HG02610 (cell line): ENCODE measurements around the gene MAP3K14.

Source experiments
- ATAC-seq: cut with Tn5 transposase; IDR thresholded peaks from one replicate; pipeline ENCODE4 v1.9.1; 2021; ENCODE audit warnings: mild to moderate bottlenecking, moderate library complexity; ENCODE audit not compliant: unreplicated experiment

The MAP3K14 gene

DNA sequence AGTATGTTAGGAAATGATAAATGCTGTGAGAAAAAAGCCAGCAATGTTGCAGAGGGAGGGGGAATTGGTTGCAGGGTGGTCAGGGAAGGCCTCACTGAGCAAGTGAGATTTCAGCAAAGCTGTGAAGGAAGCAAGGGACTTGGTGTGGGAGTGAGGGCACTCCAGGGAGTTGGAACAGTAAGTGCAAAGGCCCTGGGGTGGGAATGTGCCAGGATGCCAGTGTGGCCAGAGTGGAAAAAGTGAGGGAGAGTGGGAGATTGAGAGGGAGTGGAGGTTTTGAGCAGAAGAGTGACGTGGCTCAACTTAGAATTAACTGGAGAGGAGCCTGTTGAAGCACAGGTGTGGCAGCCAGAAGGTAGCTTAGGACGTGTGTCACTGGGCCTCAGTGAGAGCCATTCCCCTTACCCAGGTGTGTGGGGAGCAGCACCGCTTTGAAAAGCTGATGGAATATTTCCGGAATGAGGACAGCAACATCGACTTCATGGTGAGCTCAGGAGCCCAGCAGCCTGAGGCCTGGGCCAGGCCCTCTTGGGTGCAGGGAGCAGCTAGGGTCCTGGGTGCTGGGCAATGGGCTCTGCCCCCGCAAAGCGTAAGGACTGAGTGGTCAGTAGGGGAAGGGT lies 78.6 kb downstream of the MAP3K14 start:
- no peak for ATAC-seq

DNA sequence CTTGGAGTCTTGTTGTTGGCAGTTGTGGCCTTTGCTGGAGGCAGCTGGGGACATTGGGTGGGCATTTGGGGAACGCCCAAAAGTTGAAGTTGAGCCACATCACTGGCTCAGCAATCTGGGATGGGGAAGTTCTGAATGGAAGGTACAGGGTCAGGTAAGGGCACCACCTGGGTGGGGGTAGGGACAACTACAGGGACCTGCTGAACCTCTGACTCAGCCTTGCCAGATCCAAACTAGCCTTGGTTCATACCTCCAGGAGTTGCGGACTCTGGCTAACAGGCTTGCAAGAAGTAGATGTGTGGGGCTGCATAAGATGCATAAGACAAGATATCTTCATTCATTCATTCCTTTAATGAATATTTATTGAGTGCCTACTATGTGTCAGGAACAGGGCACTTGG lies 79.1 kb downstream of the MAP3K14 start:
- no peak for ATAC-seq

DNA sequence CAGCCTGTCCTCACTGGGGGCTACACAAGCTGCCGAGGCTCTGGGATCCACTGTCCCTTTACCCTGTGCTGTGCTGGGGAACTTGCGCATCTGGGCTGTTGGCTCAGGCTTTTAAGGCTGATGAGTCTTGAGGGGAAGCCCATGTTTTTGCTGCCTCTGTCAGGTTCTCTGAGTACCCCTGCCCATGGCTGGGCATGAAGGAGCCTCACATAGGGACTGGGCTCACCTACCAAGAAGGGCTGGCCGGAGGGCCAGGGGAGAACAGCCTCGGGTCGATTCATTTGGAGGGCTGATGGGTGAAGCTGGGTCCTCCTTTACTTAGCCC lies 80.6 kb downstream of the MAP3K14 start:
- ATAC-seq = no peak

DNA sequence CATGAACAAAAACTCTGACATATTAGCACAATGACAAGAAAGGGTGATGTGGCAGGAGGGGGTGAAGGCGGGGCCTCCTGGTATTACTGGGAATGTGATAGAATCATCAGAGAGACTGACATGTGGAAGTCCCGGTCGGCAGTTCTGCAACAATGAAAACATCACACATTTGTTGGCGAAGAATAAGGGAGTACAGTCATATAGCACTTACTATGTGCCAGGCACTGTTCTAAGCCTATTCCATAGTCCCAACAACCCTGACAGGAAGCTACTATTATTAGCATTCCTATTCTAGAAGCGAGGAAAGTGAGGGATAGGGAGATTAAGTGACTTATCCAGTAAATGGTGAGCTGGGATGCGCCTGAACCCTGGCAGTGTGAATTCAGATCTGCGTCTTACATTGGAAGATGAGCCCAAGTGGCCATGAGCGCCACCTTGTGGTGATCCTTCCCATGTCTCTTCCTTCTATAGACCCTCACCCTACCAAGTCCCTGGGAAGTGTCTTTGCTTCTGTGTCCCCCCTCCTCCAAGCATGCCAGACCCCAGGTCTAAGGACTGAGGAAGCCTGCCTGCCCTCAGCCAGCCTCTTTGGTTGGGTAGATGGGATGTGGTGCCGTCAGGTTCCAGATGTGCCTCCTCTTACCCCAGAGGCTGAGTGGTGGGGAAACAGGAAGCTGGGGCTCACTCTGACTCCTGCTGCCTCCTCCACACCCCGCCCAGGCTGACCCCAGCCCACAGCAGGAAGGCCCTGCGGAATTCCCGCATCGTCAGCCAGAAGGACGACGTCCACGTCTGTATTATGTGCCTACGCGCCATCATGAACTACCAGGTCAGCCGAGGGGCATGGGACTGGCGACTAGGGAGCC lies 81.2 kb downstream of the MAP3K14 start:
- no peak for ATAC-seq

DNA sequence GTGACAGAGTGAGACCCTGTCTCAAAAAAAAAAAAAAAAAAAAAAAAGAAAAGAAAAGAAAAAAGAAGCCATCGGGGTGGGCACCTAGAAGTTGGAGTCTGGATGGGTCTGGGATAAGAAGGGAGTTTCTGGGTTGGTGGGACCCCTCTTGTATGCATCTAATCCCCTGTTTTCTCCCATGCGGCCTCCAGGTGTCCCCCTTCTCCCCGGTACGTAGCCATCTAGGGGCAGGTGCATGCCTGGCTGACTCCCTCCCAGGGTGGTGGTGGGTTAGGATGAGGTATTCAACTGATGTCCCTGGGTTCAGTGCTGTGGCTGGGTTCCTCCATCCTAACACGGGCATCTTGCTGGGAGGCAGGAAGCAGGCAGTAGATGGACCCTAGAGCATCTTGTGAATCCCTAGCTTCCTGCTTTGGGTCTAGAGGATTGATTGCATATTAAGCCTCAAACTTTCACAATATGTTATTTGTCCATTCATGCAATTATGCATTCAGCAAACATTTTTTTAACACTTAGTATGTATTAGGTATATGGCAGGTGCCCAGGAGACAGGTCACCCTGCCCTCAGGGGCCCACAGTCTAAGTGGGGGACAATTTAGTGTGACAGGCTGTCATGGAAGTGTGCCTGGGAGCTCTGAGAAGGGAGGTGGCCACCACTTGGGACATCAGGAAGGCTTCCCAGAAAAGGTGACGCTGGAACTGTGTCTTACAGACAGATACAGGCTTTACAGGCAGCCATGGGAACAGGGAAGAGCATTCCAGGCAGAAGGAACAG lies 82.0 kb downstream of the MAP3K14 start:
- ATAC-seq = no peak

DNA sequence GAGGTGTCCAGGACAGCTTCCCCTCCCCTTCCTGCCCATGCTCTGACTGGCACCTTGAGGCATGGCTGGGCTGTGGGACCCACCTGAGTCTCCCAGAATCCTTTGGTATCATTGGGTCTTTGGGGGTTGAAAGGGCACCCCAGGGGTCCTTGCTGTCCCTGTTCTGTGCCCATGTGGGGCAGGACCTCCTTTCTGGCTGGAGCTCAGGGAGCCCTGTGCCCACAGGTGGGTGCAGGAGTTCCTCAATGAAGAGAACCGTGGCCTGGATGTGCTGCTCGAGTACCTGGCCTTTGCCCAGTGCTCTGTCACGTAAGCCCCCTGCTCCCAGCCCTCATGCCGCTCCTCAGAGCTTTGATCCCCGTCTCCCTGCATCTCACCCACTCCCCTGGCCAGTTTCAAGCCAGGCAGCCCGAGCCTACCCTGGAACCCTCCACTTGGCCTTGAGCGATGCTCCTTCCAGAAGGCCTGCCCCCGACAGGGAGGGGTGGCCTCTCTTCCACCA lies 83.3 kb downstream of the MAP3K14 start:
- no peak for ATAC-seq

DNA sequence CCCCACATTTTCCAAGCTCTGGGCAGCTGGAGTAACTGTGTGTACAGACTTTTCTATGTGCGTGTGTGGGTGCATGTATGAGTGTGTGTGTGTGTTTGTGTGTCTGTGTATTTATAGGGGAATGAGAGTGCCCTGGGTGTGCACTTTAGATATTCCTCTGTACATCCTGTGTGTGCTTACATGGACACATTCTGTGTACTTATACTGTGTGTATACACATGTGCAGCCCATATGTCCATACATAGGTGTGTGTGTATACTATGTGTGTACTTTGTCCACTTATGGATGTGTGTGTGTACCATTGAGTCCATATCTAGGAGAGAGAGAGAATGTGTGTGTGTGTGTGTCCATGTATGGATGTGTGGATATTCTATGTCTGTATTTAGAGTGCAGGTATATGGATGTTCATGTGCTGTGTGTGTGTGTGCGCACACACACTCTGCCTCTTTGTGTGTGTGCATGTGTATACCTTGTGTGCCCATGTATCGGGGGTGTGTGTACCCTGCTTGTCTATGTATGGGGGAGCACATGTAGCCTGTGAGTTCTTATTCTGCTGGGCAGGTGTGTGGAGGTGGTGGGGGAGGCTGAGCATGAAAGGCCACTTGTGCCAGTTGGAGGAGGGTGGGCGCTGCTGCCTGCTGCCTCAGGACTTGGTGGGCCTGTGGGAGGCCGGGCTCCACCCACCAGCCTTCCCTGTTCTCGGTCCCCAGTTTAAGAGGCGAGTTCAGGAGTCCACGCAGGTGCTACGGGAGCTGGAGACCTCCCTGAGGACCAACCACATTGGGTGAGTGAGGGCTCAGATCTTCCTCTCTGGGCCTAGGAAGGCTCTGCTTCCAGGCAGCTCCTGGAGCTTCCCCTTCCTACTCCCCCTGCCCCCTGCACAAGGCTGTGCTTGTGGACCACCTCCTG lies 84.1 kb downstream of the MAP3K14 start:
- ATAC-seq = no peak

DNA sequence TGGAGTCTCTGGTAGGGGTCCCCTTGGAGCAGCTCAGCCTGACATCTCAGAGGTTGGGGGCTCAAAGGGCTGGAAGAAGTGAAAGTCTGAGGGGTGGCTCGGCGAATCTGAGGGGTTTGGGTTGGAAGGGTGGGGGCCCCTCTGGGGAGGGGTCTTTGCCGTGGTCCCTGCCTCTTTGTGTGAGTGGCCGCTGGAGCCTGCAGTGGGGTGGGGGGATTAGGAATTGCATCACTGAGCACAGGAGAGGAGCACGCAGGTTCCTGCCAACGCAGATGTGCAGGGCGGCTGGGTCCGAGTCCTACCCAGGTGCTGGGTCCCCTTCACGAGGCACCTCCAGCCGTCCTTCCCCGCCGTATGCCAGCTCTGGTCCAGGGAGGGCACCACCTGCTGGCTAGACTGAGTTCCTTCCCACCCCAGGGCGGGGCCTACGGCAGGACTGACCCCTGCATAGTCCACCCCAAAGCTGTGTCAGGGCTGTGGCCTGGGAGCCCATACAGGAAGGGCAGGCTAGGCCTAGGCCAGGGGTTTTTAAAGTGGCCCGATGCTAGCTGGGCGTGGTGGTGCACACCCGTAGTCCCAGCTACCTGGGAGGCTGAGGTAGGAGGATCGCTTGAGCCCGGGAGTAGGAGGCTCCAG lies 85.2 kb downstream of the MAP3K14 start:
- no peak for ATAC-seq

DNA sequence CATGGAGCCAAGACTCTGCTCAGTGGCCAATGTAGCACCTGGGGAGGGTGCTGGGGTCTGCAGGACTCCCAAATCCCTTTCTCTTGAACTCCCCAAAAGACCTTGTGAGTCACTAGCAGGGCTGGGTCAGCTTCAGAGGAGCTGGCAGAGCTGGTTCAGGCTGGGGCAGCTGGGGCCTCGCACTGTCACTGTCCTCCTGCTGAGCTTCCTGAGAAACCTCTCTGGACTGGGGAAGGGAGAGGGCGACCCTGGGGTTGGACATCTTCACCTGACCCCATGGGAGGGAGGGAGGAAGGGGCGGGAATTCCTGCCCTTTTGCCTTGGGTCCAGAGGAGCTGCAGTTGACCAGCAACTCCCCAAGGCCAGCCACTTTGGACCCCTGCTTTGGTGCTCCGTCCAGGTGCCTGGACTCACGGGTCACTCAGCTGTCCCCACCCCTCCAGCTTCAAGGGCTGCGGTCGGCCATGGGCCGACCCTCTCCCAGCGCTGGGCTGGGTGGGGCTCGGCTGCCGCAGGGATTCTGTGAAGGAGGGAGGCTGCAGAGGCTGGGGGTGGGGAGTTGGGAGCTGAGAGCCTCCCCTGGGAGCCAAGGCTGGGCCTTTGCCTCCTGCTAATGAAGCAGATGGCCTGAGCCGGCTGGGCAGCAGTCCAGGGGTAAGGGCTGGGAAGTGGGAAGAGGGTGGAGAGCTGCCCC lies 85.9 kb downstream of the MAP3K14 start:
- ATAC-seq = no peak

DNA sequence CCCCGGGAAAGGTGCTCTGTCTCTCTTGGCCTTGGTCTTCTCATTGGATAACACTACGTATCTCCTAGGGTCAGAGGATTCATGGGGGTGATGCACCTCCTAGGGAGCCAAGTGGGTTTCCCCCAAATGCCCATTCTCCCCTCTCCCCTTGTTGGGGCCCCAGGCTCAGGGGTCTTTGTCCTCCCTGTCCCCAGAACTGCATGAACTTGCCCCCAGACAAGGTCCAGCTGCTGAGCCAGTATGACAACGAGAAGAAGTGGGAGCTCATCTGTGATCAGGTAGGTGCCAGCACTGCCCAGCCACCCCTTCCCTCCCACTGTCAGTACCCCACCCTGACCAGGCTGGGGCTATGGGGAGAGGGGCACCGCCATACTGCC lies 86.4 kb downstream of the MAP3K14 start:
- no peak for ATAC-seq

DNA sequence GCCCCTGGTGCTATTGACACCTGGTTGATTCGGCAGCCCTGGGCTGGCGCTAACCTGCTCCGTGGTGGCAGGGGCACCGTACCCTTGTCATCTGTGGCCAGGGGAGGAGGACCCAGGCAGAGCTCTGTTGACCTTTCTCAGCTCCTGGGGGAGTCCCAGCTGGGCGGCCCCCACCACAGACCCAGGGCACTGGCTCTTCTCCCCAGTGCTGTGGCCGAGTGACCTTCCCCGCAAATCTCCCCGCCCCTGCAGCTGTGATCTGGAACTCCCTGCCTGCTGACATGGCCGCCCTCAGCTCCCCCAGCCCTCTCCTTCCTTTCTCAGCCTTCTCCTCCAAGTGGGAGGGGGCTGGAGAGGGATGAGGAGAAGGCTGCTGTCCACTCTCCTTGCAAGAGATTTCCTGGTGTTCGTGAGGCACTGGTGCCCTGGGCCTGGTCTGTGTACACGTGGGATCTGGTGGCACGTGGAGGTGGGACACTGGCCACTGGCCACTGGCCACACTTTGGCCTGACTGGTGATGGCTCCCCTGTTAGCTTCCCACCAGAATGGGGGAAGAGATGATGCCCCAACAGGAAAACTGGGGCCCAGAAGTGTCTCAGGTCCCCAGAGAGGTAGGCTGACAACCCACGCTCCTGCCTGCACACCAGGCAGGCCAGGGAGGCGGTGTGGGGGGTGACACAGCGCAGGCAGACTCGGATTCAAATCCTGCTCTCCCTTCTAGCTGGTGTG lies 87.0 kb downstream of the MAP3K14 start:
- ATAC-seq = no peak

DNA sequence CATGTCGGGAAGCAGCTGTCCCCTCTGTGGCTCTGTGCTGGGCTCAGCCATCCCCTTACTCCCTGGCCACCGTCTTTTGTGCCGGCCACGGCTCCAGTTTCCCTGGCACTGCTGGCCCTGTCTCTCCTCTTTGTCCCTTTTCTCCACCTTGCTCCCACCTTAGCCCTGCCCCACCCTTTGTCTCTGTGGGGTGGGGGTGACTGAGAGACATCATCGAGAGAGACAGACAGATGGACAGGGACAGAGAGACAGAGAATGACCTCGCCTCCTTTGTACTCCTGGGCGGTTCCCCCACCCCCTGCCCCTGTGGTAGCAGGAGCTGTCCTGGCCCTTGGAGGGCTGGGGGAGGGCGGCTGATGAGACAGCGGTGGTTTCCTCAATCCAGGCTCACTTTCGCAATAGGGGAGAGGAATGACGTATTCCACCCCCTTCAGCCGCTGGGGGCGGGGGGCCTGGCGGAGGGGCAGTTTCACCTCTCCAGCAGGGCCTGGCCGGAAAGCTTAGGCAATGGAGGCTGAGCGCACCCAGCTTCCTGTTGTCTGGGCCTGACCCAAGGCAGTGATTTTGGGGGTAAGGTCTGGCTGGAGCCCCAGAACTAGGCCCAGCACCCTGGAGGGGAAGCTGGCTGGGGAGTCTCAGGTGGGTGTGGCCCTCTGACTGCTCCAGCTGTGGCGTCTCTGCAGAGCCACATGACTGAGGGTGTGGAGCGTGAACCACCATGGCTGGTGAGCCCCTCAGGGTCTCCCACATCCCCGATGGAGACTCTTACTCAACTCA lies 87.9 kb downstream of the MAP3K14 start:
- peak; percentile 40 for ATAC-seq

DNA sequence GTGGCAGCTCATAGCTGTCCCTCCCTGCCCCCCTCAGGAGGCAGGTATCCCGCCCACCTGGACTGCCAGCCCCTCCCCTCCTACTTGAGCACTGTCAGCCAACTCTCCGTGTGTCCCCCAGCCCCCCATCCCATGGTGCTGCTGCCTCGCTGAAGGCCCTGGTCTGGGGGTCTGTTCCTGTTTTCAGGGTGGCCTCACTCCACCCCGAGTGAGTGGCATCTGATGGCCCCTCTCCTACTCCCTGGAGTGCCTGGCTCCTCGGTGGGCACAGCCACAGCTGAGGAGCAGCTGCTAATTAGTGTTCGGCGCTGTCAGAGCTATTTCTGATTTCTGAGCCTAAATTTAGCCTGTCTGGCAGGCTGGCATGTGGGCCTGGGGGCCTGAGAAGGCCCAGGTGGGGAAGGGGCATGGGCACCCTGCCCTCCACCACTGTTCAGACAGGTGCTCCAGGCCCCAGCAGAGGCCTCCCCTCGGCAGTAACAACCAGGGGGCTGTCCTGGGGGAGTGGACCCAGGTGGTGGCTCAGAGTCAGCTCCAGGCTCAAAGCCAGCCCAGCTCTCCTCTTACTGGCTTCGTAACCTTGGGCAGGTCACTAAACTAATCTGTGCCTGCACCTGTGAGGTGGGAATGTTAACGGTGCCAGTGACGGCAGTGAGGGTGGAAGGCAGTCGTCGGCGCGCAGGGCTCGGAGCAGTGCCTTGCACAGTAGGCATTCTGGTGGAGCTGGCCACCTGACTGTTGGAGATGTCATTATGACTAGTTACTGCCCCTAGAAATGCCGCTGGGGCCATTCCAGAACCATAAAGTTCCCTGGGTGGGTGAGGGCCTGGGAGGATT lies 88.7 kb downstream of the MAP3K14 start:
- no peak for ATAC-seq

DNA sequence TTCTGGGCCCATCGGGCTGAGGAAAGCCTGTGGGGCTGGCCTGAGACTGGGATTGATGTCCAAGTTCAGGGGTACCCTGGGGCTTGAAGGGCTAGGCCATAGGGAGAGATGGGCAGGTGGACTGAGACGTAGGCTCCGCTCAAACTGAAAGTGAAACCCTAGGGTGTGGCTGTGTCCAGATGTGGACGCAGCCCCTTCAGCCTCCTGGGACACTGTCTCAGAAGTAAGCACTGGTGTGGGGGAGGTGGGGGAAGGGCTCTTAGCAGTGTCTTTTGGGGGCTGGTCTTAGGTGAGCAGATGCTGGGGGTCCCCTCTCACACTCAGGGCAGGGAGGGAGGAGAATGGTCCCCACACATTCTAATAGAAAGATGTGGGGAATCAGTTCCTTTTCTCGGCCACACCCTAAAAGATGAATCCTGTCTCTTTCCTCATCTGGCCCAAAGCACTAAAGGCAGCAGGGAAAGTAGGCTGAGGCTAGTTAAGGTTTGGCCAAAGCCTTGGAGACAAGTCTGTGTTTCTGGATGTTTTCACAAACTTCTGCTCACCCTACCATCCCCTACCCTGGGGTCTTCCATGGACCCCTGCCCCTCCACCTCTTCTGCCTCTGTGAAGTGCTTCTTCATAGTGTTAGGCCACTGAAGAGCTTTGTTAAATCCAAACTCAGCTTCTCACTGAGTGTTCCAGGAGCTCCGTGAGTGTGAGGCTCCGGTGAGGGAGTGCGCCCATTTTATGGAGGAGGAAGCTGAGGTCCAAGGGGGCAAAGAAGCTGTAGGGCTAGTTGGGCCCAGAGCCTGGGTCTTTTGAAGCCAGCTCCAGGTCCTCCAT lies 89.5 kb downstream of the MAP3K14 start:
- ATAC-seq = peak; percentile 23

DNA sequence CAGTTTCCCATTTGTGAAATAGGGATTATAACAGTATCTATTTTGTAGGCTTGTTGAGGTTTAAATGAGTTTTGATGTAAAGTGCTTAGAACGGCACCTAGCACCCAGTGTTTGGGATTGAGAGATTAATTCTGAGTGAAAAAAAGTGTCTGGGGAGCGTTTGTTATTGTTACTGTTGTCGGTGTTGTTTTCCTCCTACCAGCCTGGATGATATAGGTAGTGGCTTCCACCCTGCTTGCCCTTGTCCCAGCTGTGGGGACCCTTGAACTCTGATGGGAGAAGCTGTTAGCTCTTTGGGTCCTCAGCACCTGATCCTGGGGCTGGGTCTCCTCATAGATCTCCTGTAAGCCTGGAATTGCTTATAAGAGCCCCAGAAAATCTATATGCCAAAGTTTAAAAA lies 90.2 kb downstream of the MAP3K14 start:
- ATAC-seq = no peak

DNA sequence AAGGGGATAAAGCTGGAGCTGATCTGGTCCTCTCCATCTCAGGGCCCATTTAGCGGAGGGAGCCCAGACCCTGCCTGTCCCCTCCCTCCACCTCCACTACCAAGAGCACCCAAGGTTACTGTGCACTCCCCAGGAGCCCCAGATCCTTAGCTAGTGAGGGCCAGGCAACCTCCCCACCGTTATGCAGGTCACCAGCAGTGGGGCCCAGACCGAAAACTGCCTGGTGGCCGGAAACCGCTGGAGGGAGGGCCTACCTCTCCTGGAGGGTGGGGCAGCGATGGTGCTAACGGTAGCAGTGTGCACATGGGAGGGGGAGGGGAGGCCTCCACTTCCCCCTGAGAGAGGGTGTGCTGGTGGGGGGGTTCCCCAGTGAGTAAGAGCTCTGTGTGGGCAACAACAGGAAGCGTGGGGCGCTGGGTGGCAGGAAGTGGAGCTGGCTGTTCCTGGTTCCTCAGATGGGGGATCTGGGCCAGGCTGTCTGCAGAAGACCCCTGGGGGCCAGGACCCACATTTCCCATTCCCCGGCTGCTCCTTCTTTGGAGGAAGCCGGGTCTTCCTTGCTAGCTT lies 90.8 kb downstream of the MAP3K14 start:
- peak; percentile 44 for ATAC-seq
